ENCODE results near the gene MARF1.
"Not testable (repeated sequence)": the region's sequence is repeated elsewhere in the genome, so short reads cannot be mapped to it uniquely, and the experiment has no call there.

Gene MARF1

DNA sequence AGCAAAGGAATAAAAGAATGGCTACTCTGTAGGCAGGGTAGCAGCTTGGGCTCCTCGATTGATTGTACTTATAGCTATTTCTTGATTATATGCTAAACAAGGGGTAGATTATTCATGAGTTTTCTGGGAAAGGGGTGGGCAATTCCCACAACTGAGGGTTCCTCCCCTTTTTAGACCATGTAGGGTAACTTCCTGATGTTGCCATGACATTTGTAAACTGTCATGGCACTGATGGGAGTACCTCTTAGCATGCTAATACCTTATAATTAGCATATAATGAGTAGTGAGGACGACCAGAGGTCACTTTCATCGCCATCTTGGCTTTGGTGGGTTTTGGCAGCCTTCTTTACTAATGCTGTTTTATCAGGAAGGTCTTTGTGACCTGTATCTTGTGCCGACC lies 72.3 kb downstream of the MARF1 start:
- DNase-seq: not testable (repeated sequence)

DNA sequence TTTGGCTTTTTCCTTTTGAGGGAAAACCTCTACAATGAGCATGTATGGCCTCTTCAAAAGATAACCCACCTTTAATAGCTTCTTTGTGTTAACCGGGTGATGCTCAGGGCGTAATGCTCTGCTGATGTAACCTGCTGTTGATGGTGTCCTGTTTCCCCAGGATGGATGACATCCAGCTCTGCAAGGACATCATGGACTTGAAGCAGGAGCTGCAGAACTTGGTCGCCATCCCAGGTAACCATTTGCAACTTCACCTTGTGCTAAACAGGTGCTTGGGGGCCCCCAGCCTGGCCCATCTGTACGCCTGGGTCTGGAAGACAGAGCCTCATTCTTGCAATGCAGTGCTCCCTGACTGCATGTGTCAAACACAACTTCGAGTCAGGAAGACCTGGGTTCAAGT lies 75.1 kb downstream of the MARF1 start:
- DNase-seq: no peak

DNA sequence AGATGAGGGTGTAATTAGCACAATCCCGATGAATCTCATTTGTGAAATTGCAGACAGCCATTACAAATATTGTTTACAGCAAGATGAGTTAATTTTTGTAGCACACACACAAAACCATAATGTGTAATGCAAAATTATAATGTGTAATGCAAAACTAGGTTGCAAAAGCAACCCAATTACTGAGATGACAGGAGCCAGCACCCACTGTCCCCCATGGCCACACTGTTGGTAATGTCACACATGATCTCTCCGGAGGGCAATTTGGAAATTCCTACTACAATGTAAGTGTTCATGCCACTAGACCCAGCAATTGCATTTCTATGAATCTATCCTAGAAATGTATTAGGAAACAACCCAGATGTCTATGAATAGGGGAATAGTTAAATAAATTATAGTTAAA lies 76.9 kb downstream of the MARF1 start:
- DNase-seq: no peak

DNA sequence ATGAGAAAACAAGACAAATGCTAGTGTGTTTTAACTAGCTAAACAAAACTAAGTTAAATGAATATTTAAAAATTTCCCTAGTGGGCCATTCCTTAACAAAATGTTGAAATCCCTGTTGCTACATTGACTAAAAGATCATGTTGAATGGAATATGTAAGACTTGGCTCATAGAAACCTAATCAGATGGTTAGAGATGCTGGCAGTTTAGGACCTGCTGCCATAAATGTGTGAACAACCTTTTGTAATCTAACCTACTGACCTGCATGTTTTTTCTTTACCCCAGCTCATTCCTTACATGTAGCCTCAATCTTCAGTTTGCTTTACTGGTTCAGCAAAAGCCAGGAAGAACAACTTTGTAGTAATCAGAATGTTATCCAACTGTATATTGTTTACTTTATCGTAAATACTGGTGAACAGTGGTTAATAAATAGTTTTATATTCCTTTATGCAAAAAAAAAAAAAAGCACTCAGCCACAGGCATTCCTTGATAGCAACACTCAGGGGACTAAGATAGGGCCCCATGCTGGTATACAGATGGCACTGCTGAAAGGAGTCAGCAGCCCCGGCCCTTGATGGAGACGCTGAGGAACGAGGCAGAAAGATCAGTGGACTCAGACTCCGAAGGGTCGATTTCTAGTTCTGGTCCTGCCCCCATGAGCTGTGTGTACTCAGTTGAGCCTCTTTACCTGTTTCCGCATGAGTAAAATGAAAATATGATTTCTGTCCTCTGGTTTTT lies 78.2 kb downstream of the MARF1 start:
- no peak for DNase-seq

DNA sequence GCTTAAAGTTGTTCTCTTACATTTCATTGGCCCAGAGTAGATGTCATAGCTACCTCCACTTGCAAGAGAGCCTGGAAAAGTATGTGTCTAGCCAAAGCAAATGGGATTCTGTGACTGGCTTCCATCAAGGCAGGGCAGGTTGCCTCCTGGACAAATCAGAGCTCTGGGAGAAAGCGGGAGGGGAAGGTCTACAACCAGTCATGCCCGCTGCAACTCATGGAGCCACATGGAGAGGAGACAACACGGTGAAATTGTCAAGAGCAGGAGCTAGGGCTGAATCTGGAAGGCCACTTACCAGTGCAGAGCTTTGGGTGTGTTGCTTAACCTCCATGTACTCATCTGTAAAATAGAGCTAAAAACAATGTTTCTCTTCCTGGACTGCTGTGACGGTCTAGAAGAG lies 83.8 kb downstream of the MARF1 start:
- no peak for DNase-seq

DNA sequence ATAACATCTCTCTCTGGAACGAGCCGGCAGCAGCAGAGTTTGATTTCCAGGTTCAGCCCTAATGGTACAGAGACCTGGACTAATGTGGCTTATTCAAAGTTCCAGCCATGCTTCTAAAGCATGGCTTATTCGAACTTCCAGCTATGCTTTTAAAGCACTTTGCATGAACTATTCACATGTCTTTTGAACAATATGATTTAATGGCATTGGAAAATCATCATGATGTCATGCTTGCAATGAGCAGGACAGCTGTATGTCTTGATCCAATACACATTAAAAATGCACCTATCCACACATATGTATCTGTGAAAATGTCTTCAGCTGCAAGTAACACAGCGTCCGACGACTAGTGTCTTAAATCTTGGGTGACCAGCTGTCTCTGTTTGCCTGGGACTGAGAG lies 85.7 kb downstream of the MARF1 start:
- no peak for DNase-seq

DNA sequence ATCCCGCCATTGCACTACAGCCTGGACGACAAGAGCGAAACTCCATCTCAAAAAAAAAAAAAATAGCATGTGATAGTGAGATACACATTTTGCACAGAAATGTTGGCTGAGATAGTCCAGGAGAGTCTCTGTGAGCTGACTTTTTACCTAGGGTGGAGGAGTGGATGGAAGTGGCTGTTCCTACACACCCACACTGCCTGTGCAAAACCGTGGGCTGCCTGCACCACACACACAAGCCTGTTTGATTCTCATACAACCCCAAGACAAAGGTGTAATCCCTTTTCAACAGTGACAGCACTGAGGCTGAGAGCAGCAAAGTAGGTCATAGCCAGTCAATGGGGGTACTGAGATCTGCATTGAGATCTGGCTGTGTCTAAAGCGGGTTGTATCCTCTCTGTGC lies 86.8 kb downstream of the MARF1 start:
- DNase-seq: no peak

DNA sequence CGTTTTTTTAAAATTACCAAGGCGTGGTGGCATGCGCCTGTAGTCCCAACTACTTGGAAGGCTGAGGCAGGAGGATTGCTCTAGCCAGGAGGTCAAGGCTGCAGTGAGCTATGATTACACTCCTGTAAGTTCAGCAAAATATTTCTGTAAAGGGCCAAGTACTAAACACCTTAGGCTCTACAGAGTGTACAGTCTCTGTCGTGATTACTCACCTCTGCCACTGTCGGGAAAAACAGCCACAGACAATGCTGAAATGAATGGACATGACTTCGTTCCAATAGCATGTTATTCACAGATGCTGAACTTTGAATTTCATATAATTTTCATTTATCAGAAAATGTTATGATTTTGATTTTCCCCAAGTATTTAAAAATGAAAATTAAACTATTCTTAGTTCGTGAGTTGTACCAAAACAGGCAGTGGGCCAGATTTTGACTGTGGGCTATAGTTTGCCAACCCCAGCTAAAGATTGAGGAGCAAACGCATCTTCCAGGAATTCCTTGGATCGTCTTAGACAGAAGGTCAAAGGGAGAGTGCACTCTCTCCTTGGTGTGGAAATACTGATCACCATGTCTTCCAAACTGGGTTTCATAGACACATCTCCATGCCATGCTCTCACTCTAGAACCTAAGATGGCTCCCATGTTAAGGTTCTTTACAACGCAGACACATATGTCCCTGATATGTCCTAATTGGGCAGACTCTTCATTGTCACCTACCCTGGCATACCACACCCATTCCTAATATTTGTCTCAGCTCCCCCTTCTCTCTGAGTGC lies 89.5 kb downstream of the MARF1 start:
- no peak for DNase-seq

DNA sequence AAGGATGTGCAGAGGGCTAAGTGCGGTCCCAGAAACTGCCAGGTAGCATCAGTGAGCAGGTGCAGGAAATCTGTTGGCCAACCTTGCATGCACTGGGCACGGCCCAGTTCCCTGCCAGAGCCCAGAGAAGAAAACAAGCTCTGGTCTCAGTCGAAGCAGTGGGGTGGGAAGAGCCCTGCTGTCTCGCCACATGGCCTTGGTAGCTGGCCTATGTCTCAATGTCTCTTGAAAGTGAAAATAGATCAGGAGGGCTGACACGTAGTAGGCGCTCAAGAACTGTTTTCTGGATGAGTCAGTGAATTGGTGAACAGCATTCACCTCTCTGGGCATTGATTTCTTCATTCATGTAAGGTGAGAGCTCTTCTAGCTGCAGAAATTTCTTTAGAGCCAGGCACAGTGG lies 90.4 kb downstream of the MARF1 start:
- DNase-seq: no peak

DNA sequence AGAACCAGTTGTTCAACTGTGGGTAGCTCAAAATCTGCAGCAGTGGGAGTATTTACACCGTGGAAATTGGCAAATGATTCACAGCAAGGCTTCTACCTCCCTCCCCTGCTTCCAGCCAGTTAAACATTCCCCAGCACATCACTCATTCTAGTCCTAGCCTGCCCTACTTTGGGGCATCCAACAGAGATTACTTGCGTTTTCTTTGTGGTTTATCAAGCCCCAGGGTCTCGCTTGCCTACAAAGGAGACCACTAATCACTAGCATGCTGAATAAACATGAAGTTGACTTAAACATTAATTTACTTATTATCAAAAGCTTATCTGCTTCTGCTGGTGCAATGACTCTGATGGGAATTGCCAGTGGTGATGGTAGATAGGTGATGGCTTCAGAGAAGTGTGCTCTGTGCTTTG lies 94.5 kb downstream of the MARF1 start:
- DNase-seq: no peak

DNA sequence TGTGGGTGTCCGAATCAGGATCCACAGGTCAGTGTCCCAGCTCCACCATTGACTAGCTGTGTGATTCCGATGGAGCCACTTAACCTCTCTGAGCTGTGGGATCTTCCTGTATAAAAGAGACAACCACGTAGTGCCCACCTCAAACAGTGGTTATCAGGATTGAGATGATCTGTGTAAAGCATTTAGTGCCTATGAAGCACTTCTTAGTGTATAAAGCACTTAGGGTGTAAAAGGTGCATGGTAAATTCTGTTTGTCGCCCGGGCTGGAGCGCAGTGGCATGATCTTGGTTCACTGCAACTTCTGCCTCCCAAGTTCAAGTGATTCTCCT lies 95.2 kb downstream of the MARF1 start:
- DNase-seq: no peak

DNA sequence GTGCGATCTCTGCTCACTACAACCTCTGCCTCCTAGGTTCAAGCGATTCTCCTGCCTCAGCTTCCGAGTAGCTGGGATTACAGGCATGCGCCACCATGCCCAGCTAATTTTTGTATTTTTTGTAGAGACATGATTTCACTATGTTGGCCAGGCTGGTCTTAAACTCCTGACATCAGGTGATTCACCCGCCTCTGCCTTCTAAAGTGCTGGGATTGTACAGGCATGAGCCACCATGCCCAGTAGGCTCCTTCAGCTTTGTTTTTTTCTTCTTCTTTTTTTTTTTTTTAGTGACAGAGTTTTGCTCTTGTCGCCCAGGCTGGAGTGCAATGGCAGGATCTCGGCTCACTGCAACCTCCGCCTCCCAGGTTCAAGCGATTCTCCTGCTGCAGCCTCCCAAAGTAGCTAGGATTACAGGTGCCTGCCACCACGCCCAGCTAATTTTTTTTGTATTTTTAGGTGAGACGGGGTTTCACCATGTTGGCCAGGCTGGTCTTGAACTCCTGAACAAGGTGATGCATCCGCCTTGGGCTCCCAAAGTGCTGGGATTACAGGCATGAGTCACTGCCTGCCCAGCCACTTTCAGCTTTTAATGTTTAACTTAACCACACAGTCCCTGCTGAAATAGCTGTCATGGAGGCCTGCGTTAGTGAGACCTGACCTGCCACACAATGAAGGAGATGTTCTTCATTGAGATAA lies 95.7 kb downstream of the MARF1 start:
- not testable (repeated sequence) for DNase-seq

DNA sequence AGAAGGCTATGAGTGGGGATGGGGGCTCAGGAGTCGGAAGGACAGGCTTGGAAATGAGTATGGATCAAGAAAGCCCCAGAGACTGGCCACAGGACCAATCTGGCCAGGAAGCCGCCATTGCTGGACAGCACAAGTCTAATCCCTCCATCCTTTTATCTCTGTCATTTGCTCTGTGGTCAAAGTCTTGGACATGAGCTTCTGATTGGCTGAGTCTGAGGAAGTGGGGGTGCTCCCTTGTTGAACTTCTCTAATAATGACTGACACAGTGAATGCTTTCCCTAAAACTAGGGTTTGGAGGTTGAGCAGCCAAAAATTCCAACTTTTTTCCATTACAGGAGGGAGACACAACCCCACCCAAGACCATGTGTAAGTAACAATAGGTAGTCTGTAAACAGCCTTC lies 97.4 kb downstream of the MARF1 start:
- DNase-seq: no peak

DNA sequence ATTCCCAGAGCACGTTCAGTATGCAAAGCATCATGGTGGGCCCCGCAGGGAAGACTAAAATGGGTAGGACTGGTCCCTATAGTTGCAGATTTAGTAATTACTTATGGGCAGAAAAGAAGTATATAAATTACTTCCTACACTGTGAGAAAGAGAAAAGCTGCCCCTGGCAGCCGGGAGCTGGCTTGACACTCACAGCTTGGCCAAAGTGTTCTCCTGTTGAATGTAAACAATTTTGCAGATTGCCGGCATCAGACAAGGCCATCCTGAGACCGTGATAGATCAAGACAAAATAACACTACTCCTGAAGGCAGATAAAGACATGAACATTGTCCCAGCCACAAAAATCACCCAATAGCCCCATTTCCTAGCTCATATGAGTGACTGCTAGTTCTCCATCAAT lies 98.5 kb downstream of the MARF1 start:
- no peak for DNase-seq
